Measurements from ENCODE around the gene UMAD1.
"Not testable (repeated sequence)": the region's sequence is repeated elsewhere in the genome, so short reads cannot be mapped to it uniquely, and the experiment has no call there.

The UMAD1 gene

DNA sequence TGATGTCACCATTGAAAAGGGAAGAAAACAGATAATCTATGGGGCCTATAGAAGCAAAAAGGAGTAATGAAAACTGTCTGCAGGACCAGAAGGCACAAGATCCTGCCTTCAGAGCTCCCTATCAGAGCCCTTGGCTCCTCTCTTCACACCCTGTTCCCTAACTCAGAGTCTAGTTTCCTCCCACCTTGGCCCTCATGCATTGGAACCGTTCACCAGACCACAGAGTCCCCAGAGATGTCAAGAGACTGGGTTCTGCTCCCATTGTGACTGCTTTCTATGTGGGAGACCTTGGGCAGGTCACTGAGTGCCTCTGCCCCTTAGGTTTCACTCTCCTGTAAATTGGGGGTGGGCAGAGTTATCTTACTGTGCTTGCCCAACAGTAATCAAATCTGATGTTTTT lies 158.0 kb downstream of the UMAD1 start:
- DNase-seq (ENCODE audit: low spot score in 2 of 2) = no peak
- no peak for ATAC-seq
- H3K4me3 Mint-ChIP-seq = no peak overlapping the region
- no peak overlapping the region for H3K27ac Mint-ChIP-seq
- peaks cover 11% of the 10 kb centered on the region for H3K4me1 Mint-ChIP-seq
- no peaks in the 10 kb centered on the region for H3K36me3 Mint-ChIP-seq
- H3K9me3 Mint-ChIP-seq = peaks cover 3% of the 10 kb centered on the region

DNA sequence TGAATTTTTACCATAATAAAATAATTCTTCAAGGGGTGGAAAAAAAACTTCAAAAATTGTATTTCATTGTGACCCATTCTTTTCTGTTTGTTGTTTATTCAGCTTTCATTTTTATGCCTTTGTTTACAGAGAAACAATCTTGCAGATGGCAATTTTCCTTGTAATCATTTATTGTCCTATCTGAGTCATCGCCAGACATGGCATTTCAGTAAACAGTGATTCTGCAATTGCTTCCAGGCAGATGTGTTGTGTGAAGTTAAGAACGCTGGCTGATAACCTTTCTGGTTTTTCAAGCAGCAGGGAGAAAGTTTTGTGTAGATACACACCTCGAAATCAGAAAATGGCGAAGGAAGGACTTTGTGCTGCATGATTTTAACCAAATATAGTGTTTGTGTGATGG lies 158.6 kb downstream of the UMAD1 start:
- H3K4me1 Mint-ChIP-seq = peaks cover 11% of the 10 kb centered on the region

DNA sequence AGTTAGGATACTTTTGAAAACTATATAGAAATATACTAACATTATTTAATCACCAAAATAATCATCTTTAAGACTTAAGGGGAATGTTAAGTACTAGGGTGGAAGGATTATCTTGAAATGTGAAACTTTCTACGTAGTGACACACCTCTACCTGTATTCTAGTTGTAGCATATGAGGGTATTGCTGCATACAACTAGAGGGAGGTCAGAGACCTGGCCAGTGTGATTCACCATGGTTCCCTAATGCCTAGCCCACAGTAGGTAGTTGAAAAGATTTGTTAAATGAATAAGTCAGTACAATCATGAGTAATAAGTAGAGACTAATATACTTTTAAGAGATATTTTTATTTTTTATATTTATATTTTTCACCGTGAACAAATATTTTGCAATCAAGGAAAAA lies 162.0 kb downstream of the UMAD1 start:
- no peak overlapping the region for H3K27ac Mint-ChIP-seq
- H3K4me1 Mint-ChIP-seq = no peaks in the 10 kb centered on the region
- no peak for ATAC-seq
- H3K9me3 Mint-ChIP-seq = no peaks in the 10 kb centered on the region
- H3K4me3 Mint-ChIP-seq = no peak overlapping the region
- no peaks in the 10 kb centered on the region for H3K36me3 Mint-ChIP-seq
- no peak for DNase-seq (ENCODE audit: low spot score in 2 of 2)

More for the DNA sequence above, 158.6 kb downstream of the UMAD1 start:
- Mint-ChIP-seq H3K36me3 (no peaks in the 10 kb centered on the region), H3K27ac (no peak overlapping the region), H3K9me3 (peaks cover 3% of the 10 kb centered on the region), H3K4me3 (no peak overlapping the region)
- DNase-seq (ENCODE audit: low spot score in 2 of 2) (no peak), ATAC-seq (no peak)

DNA sequence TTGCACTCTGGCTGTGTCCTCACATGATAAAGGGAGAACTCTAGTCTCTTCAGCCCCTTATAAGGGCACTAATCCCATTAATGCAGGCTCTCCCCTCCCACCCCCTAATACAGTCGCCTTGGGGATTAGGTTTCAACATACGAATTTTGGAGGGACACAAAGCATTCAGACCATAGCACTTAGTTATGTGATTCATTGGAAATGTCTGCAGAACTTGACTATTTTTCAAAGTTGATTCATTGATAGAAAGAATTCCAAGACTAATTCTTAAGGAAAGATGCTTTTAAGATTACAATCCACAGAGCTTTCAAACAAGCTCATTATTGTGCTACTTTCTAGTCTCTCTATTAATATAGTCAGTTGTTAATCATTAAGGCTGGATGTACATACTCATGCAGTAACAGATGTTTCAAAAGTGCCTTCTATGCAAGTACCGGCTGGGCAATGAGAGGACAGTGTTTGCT lies 163.2 kb downstream of the UMAD1 start:
- ATAC-seq (no peak), DNase-seq (ENCODE audit: low spot score in 2 of 2) (no peak)
- Mint-ChIP-seq H3K4me3 (no peak overlapping the region), H3K9me3 (no peaks in the 10 kb centered on the region), H3K36me3 (no peaks in the 10 kb centered on the region), H3K4me1 (no peaks in the 10 kb centered on the region), H3K27ac (no peak overlapping the region)

DNA sequence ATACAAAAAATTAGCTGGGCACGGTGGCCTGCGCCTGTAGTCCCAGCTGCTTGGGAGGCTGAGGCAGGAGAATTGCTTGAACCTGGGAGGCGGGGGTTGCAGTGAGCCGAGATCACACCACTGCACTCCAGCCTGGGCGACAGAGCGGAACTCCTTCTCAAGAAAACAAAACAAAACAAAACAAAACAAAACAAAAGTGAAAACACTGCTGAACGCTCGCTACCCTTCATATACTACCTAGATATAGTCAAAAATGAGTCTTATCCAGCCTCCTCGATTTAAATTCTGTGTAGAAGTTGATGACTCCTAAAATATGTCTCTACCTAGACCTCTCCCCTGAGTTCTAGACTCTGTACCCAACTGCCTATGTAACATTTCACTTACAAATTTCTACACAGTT lies 164.3 kb downstream of the UMAD1 start:
- not testable (repeated sequence) for H3K9me3 Mint-ChIP-seq; ATAC-seq; H3K4me1 Mint-ChIP-seq; DNase-seq (ENCODE audit: low spot score in 2 of 2); H3K4me3 Mint-ChIP-seq; H3K36me3 Mint-ChIP-seq; H3K27ac Mint-ChIP-seq

DNA sequence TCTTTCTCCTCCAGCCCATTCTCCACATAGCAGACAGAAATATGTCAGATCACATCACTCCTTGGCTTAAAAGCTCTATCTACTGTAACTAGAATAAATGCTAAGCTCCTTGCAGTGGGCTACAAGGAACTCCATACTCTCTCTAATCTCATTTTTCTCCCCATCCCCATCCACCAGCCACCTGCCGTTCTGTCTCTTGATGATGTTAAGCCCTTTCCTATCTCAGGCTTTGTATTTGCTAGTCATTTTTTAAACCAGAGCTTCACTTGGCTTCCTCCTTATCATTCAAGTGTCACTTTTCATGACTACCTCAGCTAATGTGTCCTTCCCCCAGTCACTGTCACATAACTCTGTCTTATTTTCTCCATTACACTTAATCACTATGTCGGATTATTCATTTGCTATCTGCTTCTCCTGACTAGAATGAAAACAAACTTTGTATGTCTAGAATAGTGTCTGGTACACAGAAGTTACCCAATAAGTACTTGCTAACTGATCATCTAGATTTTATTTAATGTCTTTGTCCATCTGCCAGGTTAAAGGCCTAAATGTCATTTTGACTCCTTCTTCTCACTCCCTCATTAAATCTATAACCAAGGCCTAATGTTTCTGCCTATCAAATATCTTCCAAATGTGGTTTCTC lies 165.1 kb downstream of the UMAD1 start:
- ATAC-seq (no peak), DNase-seq (ENCODE audit: low spot score in 2 of 2) (no peak)
- Mint-ChIP-seq H3K4me1 (no peaks in the 10 kb centered on the region), H3K9me3 (no peaks in the 10 kb centered on the region), H3K4me3 (no peak overlapping the region), H3K27ac (no peak overlapping the region), H3K36me3 (no peaks in the 10 kb centered on the region)

DNA sequence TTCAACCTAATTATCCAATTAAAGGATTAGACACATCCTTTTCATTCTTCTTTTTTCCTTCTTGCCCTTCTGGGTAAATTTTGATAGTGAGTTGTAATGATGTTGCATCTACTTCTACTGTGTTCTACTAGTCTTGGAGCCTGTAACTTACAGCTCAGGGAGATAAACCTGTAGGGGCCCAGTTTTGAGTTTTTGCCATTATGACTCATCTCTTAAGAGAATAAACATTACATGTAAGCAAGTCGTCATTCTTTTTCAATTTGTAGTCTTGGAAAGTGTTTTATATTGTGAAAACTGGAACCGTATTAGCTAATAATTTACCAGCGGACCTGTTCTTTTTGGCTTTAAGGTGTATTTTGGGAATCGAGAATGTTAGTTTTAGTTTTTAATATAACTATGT lies 167.6 kb downstream of the UMAD1 start:
- no peak overlapping the region for H3K4me3 Mint-ChIP-seq
- ATAC-seq = no peak

DNA sequence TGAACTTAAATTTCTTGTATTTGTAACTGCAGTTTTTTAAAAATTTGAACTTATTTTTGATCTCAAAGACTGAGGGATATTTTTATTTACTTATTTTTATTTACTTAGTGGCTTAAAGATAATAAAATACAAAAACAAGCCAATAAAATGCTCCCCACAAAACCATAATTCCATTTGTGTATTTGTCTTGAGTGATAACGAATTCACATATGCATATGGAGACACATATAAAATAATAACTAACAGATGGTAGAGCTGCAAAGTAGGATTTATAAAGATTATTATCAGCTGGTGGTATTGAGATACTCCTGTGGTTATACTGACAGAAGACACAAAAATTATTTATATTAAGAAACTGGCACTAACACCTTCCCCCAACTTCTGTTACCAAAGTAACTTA lies 168.1 kb downstream of the UMAD1 start:
- no peak for ATAC-seq
- no peaks in the 10 kb centered on the region for H3K9me3 Mint-ChIP-seq
- H3K4me1 Mint-ChIP-seq = no peaks in the 10 kb centered on the region
- no peak overlapping the region for H3K4me3 Mint-ChIP-seq
- no peak for DNase-seq (ENCODE audit: low spot score in 2 of 2)
- no peak overlapping the region for H3K27ac Mint-ChIP-seq
- no peaks in the 10 kb centered on the region for H3K36me3 Mint-ChIP-seq

More for the DNA sequence above, 167.6 kb downstream of the UMAD1 start:
- Mint-ChIP-seq H3K27ac (no peak overlapping the region), H3K4me1 (no peaks in the 10 kb centered on the region), H3K36me3 (no peaks in the 10 kb centered on the region), H3K9me3 (no peaks in the 10 kb centered on the region)
- no peak for DNase-seq (ENCODE audit: low spot score in 2 of 2)

DNA sequence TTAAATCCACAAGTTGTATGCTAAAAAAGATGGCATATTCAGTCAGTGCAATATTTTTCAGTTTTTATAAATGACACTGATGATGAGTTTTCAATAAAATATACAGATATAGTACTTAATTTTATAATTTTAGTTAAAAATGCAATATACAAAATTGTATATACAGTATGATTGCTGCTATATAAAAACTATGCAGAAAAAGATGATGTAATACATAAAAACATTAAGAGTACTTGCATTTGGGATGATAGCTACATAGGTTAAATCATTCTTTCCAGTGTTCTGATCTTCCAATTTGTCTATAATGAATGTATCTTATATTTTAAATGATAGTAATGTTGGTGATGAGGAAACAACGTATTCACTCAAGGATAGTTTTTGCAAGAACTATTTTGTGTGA lies 169.8 kb downstream of the UMAD1 start:
- ATAC-seq (no peak), DNase-seq (ENCODE audit: low spot score in 2 of 2) (no peak)
- Mint-ChIP-seq H3K4me1 (peaks cover 9% of the 10 kb centered on the region), H3K36me3 (no peaks in the 10 kb centered on the region), H3K27ac (no peak overlapping the region), H3K9me3 (no peaks in the 10 kb centered on the region), H3K4me3 (no peak overlapping the region)

DNA sequence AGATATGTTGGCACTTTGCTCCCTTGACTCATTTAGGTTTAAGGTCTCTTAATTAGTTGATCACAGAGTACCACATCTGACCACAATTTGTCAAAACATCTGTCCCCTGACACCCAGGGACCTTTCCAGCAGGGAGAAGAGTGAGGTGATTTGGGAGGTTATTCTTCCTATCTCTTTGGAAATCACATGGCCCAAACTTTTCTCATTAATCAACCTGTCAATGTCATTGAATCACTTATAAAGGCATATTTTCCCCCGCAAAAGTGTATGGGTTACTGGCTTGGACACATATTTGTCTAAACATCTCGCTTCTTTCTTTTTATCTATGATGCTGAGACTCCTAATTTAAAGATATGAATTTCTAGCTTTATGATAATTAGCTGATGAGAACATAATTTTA lies 170.3 kb downstream of the UMAD1 start:
- DNase-seq (ENCODE audit: low spot score in 2 of 2) = no peak
- Mint-ChIP-seq H3K9me3 (no peaks in the 10 kb centered on the region), H3K36me3 (no peaks in the 10 kb centered on the region), H3K27ac (no peak overlapping the region), H3K4me1 (peaks cover 13% of the 10 kb centered on the region), H3K4me3 (no peak overlapping the region)
- ATAC-seq = no peak

DNA sequence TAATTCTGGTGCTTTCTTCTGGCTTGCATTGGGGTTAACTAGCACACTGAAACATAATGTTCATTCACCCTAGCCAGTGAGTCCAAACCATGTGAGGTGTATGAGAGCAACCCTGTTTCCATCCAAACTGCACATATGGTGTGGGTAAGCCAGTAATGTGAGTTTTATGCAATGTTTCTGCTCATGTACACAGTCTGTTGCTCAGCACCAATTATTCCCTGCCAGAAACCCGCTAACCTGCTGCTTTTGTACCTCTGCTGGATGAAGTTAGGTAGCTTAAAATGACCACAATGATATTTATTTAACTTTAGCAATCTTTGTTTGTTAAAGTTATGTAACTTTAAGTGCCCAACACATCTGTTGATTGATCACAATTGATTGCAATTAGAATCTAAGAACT lies 171.6 kb downstream of the UMAD1 start:
- Mint-ChIP-seq H3K36me3 (no peaks in the 10 kb centered on the region), H3K27ac (no peak overlapping the region)
- ATAC-seq = no peak

DNA sequence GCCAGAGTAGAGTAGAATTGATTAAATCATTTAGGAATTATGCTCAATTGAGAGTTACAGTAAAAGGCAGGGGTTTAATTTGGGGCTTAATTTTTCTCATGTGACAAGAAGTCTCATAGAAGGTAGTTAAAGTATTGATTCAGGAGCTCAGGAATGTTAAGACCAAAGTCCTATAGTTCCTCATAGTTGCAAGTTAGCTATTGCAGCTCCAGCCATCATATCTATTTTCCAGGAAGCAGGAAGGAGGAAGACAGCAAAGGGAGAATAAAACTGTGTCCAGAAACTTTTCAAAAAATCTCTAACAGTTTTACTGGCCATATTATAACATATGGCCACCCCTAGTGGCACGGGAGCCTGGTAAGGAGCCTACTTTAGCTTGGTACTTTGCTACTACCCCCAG lies 174.8 kb downstream of the UMAD1 start:
- Mint-ChIP-seq H3K4me1 (peaks cover 38% of the 10 kb centered on the region), H3K9me3 (no peaks in the 10 kb centered on the region), H3K27ac (no peak overlapping the region), H3K36me3 (no peaks in the 10 kb centered on the region), H3K4me3 (peak overlapping the region; percentile 23)
- DNase-seq (ENCODE audit: low spot score in 2 of 2) (no peak), ATAC-seq (no peak)

More for the DNA sequence above, 171.6 kb downstream of the UMAD1 start:
- Mint-ChIP-seq H3K4me3 (no peak overlapping the region), H3K9me3 (no peaks in the 10 kb centered on the region), H3K4me1 (peaks cover 26% of the 10 kb centered on the region)
- no peak for DNase-seq (ENCODE audit: low spot score in 2 of 2)

DNA sequence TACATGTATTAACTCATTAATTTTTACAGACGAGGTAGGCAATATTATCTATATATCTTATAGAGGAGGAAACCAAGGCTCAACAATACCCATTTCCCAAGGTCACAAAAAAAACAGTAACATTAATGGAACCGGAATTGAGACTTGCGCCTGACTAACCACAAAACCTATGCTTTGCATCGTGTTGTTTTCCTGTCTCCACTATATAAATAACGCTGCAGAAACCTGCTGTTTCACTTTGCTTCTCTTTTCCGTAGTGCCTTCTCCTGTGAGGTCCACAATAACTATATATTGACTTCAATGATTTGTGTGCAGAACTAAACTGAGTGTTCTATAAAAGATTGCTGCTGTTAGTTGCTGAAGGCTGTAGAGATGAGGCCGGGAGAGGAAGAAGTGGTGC lies 175.5 kb downstream of the UMAD1 start:
- peak; percentile 65 for ATAC-seq
- DNase-seq (ENCODE audit: low spot score in 2 of 2) = no peak
- Mint-ChIP-seq H3K4me1 (peaks cover 38% of the 10 kb centered on the region), H3K36me3 (no peaks in the 10 kb centered on the region), H3K27ac (peak overlapping the region; percentile 2), H3K9me3 (no peaks in the 10 kb centered on the region), H3K4me3 (peak overlapping the region; percentile 23)

DNA sequence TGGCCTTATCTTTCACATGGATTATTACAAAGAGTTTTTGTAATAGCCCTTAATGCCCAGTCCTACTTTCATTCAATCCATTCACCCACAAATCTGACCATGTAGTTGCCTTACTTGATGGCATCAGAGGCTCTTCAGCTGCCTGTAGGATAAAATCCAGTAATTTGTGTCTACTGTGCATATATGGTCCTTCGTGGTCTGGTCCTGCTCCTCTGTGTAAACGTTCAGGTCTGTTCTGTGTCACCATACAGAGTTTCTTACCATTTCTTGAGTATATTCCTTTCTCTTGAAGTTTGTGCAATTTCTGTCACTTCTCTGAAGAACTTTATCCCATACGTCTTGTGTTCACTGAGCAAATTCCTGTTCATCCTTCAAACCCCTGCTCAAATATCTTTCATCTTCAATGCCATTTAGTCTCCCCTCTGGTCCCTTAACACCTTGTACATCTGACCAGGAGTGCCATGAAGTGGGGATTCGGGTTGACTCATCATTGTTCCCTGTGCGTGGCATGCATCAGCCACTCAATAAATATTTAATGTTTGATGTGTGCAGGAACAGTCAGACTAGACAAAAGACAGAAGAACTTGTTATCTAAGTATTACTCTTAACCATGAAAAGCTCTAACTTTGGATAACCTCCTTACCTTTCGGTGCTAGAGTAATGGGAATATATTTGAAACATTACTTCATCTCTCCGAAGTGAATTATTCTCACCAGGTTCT lies 176.4 kb downstream of the UMAD1 start:
- peak overlapping the region; percentile 2 for H3K27ac Mint-ChIP-seq
- H3K4me3 Mint-ChIP-seq = peak overlapping the region; percentile 23
- no peaks in the 10 kb centered on the region for H3K36me3 Mint-ChIP-seq
- peaks cover 38% of the 10 kb centered on the region for H3K4me1 Mint-ChIP-seq
- ATAC-seq (peak; percentile 81), DNase-seq (ENCODE audit: low spot score in 2 of 2) (peak in 1 of 2 donors; percentile 53)
- H3K9me3 Mint-ChIP-seq = no peaks in the 10 kb centered on the region

DNA sequence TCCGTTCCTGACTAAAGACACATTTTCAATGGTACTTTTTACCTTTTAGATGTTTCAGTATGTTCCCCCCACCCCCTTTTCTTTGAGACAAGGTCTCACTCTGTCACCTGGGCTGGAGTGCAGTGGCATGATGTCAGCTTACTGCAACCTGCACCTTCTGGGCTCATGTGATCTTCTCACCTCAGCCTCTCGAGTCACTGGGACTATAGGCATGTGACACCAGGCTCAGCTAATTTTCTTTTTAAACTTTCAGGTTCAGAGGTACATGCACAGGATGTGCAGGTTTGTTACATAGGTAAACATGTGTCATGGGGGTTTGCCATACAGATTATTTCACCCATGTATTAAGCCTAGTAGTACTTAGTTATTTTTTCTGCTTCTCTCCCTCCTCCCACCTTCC lies 177.2 kb downstream of the UMAD1 start:
- no peak for DNase-seq (ENCODE audit: low spot score in 2 of 2)
- Mint-ChIP-seq H3K27ac (no peak overlapping the region), H3K36me3 (no peaks in the 10 kb centered on the region), H3K4me3 (no peak overlapping the region), H3K4me1 (peaks cover 38% of the 10 kb centered on the region), H3K9me3 (no peaks in the 10 kb centered on the region)
- ATAC-seq = no peak

DNA sequence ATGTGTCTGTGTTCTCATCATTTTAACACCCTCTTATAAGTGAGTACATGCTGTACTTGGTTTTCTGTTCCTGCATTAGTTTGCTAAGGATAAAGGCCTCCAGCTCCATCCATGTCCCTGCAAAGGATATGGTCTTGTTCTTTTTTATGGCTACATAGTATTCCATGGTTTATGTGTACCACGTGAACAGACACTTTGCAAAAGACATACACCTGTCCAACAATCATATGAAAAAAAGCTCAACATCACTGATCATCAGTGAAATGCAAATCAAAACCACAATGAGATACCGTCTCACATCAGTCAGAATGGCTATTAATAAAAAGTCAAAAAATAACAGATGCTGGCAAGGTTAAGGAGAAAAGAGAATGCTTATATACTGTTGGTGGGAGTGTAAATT lies 177.6 kb downstream of the UMAD1 start:
- H3K4me1 Mint-ChIP-seq = peaks cover 38% of the 10 kb centered on the region
- not testable (repeated sequence) for H3K36me3 Mint-ChIP-seq; H3K27ac Mint-ChIP-seq; ATAC-seq; H3K9me3 Mint-ChIP-seq; DNase-seq (ENCODE audit: low spot score in 2 of 2); H3K4me3 Mint-ChIP-seq

All from stimulated activated effector memory CD8-positive, alpha-beta T cell treated with anti-CD3 and anti-CD28 coated beads, Interleukin-12 subunit alpha, Interleukin-12 subunit beta, amount 100 ng/mL, for 72 hours (primary cell).